Ascending aorta (tissue), 2 donors: ENCODE measurements around the gene CPED1. TPM values are rescaled to one million over a fixed set of nuclear protein-coding genes. Genes with fewer than 3 reads are reported as not detected.

Source experiments
- DNase-seq, 2 donors: peaks; one replicate each; pipeline ENCODE4 v3.0.0-alpha.2; 2019; ENCODE audit warnings: low spot score in 2 of 2
- H3K27ac ChIP-seq, 2 donors: fragments of 200-600 bp; sonication (generic); one replicate each; pipeline ENCODE4 v1.5.1; 2016 to 2017; ENCODE audit warnings: mild to moderate bottlenecking in 1 of 2
- H3K27me3 ChIP-seq: fragments of 200-600 bp; sonication (generic); one replicate; pipeline ENCODE4 v1.5.1; 2017
- H3K36me3 ChIP-seq, 2 donors: fragments of 200-600 bp; sonication (generic); one replicate each; pipeline ENCODE4 v1.5.1; 2016
- H3K4me1 ChIP-seq, 2 donors: fragments of 200-600 bp; sonication (generic); one replicate each; pipeline ENCODE4 v1.5.1; 2016 to 2017; ENCODE audit warnings: mild to moderate bottlenecking in 1 of 2
- H3K4me3 ChIP-seq, 2 donors: fragments of 200-600 bp; sonication (generic); one replicate each; pipeline ENCODE4 v1.5.1; 2016 to 2017; ENCODE audit warnings: mild to moderate bottlenecking in 1 of 2
- H3K9me3 ChIP-seq, 2 donors: fragments of 200-600 bp; sonication (generic); one replicate each; pipeline ENCODE4 v1.5.1; 2016
- CTCF ChIP-seq, 3 experiments: fragments of 200-600 bp in 2 of 3; fragments of 450-650 bp in 1 of 3; sonication (generic) in 2 of 3; IDR thresholded peaks; one replicate each; pipeline ENCODE4 v1.5.1; 2016 to 2019; ENCODE audit warnings: antibody characterized with exemption in 3 of 3, mild to moderate bottlenecking in 1 of 3, moderate library complexity in 1 of 3
- intact Hi-C: fragments of 100-400 bp; cut with DNase I; formaldehyde crosslinking; loops from one replicate; pipeline ENCODE4 v1.15.1; 2023
- total RNA-seq: library from RNA; depleted of rRNA; stranded (reverse); fragments of >200 nt; gene quantifications from one replicate; pipeline ENCODE4 v1.1.0, GENCODE V29; 2016

Gene CPED1
- total RNA-seq, 1 donor from 2014 or later: 69.5 TPM

DNA sequence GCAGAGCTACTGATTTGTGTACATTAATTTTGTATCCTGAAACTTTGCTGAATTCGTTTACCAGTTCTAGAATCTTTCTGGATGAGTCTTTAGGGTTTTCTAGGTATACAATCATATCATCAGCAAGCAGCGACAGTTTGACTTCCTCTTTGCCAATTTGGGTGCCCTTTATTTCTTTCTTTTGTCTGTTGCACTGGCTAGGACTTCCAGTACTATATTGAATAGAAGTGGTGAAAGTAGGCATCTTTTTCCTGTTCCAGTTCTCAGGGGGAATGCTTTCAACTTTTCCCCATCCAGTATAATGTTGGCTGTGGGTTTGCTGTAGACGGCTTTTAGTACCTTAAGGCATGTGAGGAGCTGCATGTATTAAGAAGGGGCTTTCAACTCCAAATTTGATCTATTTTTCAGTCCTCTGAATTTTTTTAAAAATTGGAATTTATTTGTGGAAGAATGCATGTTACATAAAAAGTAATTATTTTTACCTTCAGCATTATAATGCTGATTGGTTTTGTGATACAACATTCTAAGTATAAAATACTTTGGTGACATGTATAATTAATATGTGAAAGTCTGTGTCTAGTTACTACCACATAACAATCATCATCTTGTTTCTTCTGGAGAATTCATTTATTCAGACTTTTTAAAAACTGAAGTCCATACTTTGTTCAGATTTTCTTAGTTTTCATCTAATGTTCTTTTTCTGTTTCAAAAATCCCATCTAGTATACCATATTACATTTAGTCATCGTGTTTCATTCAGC, 49.6 kb downstream of the CPED1 start:
- peaks cover 3 to 17% of the 10 kb centered on the region in 2 donors for H3K4me1 ChIP-seq
- no peaks in the 10 kb centered on the region for H3K27me3 ChIP-seq
- H3K36me3 ChIP-seq: no peaks in the 10 kb centered on the region
- no peak overlapping the region for H3K4me3 ChIP-seq
- H3K9me3 ChIP-seq: no peaks in the 10 kb centered on the region
- H3K27ac ChIP-seq: no peak overlapping the region
- no peak for TF ChIP-seq CTCF (IDR thresholded peaks at IDR 0.05)
- DNase-seq: no peak
- intact Hi-C loops: no loop called here

DNA sequence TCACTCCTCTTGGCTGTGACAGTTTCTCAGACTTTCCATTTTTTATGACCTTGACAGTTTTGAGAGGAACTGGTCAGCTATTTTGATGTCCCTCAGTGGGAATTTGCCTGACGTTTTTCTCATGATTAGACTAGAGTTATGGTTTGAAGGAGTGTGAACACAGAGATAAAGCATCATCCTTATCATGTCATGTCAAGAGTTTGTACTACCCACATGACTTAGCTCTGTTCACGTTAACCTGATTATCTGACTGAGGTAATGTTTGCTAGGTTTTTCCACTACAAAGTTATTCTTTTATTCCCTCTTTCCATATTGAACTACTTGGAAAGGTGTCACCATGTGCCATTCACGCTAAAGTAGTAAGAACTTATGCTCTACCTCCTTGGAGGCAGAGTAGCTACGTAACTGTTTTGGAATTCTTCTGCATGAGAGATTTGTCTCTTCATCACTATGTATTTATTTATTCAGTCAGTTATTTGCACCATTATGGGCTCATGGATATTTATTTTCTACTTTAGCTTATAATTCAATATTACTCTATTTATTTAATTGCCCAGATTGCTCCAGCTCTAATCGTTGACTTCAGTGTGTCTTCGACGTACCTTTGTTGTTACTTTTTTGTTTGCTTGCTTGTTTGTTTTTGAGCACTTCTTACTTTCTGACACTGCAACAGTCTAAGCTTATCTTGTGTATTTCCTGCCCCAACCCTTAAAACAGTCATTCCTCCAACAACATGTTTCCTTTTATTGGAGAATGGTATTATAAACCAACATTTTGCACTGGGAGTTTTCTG, 50.4 kb downstream of the CPED1 start:
- intact Hi-C loops: no loop called here
- Histone ChIP-seq H3K4me3 (no peak overlapping the region), H3K4me1 (peaks cover 3 to 17% of the 10 kb centered on the region in 2 donors), H3K27ac (no peak overlapping the region), H3K36me3 (no peaks in the 10 kb centered on the region), H3K27me3 (no peaks in the 10 kb centered on the region), H3K9me3 (no peaks in the 10 kb centered on the region)
- DNase-seq: no peak
- no peak for TF ChIP-seq CTCF (IDR thresholded peaks at IDR 0.05)

- H3K9me3 ChIP-seq: no peaks in the 10 kb centered on the region
- H3K36me3 ChIP-seq: no peaks in the 10 kb centered on the region
- intact Hi-C loops: no loop called here
- no peak for DNase-seq
- no peaks in the 10 kb centered on the region for H3K27me3 ChIP-seq
- no peak for TF ChIP-seq CTCF (IDR thresholded peaks at IDR 0.05)
- H3K4me3 ChIP-seq: no peak overlapping the region
- H3K27ac ChIP-seq: no peak overlapping the region
- H3K4me1 ChIP-seq: peaks cover 3 to 17% of the 10 kb centered on the region in 2 donors
These were observed 51.0 kb downstream of the CPED1 start for GRCh38 chr7:121039510-121039822.

- Histone ChIP-seq H3K36me3 (no peaks in the 10 kb centered on the region), H3K4me3 (no peak overlapping the region), H3K27me3 (no peaks in the 10 kb centered on the region), H3K4me1 (peaks cover 3 to 21% of the 10 kb centered on the region in 2 donors), H3K9me3 (no peaks in the 10 kb centered on the region), H3K27ac (no peak overlapping the region)
- no peak for DNase-seq
- intact Hi-C loops: no loop called here
- TF ChIP-seq CTCF (IDR thresholded peaks at IDR 0.05): no peak
These were observed 51.5 kb downstream of the CPED1 start for GRCh38 chr7:121039994-121040393.

GRCh38 chr7:121041516-121042148, 53.1 kb downstream of the CPED1 start:
- no peak for TF ChIP-seq CTCF (IDR thresholded peaks at IDR 0.05)
- H3K27ac ChIP-seq: peak overlapping the region; percentile 66 to 75

More at GRCh38 chr7:121041516-121042148, 53.1 kb downstream of the CPED1 start:
- no peak for DNase-seq
- no peaks in the 10 kb centered on the region for H3K27me3 ChIP-seq
- peak overlapping the region; percentile 13 to 18 for H3K4me3 ChIP-seq
- H3K36me3 ChIP-seq: no peaks in the 10 kb centered on the region
- H3K4me1 ChIP-seq: peaks cover 6 to 28% of the 10 kb centered on the region in 2 donors
- intact Hi-C loops: no loop called here
- H3K9me3 ChIP-seq: no peaks in the 10 kb centered on the region
